ENCODE measurements around the gene ZYG11A. TPM values are rescaled to one million over a fixed set of nuclear protein-coding genes. Genes with fewer than 3 reads are reported as not detected.

The ZYG11A gene
- total and polyA plus RNA-seq, 2 of the 8 experiments (the other 6 are each of a cell fraction or from before 2014, with no cell fraction given) = 0.89 to 2.6 TPM

DNA sequence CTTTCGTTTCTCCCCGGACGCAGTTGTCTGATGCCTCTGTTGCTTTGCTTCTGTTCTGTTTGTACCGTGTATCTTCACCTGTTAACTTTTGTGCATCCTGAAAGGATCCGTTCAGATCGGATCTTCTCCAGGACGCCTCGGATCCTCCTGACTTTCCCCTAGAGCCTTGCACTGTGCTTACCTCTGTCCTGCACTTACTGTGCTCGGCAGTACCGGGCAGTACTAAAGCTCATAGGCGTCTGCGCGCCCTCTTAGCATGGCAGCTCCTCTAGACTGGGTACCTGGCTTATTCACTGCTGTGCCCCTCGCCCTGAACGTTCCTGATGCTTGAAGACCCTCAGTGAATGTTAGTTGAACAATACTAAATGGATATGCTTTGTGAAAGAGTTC lies 85.5 kb downstream of the ZYG11A start:
- no peak overlapping the region for H2BK12ac ChIP-seq (ENCODE audit: low read depth, low read length)
- no peak overlapping the region for H2AK5ac ChIP-seq (ENCODE audit: low read depth, low read length)
- CTCF ChIA-PET (ENCODE audit: partially characterized antibody) = no interaction called here
- H3K23me2 ChIP-seq (ENCODE audit: low read depth, low read length) = peaks cover 14% of the 10 kb centered on the region; the same call in 1 of the 2 replicates
- no peak overlapping the region for H4K5ac ChIP-seq (ENCODE audit: insufficient read length, low read depth, low read length)
- peak overlapping the region; percentile 44 to 72 (median 72) for H3K4me3 ChIP-seq (ENCODE audit: extremely low read depth in 1 of 4, insufficient read depth in 2 of 4, low read depth in 3 of 4, low read length in 4 of 4)
- H3K36me3 ChIP-seq (ENCODE audit: control insufficient read depth in 2 of 4, insufficient read depth in 4 of 4, low read length in 3 of 4) = no peaks in the 10 kb centered on the region
- peak overlapping the region; percentile 84 to 96 for H3K4me2 ChIP-seq (ENCODE audit: insufficient read depth in 1 of 2, low read depth in 2 of 2, low read length in 2 of 2)
- H3K9ac ChIP-seq (replicated peaks in 1 of 4; ENCODE audit: extremely low read depth in 1 of 4, low read depth in 3 of 4, low read length in 3 of 4) = peak overlapping the region in 1 of 4 experiments; percentile 12; a peak in 2 of 7 replicates
- no peak overlapping the region for H3K18ac ChIP-seq (ENCODE audit: extremely low read depth, low read length)
- H4K8ac ChIP-seq (ENCODE audit: extremely low read depth, insufficient read depth, low read length) = no peak overlapping the region
- peaks cover 9 to 30% (median 24%) of the 10 kb centered on the region in 4 experiments for H3K27me3 ChIP-seq (replicated peaks in 1 of 4; ENCODE audit: control insufficient read depth in 3 of 4, extremely low read depth in 1 of 4, insufficient read depth in 3 of 4, low read length in 3 of 4)
- H4K20me1 ChIP-seq (replicated peaks in 1 of 2; ENCODE audit: control insufficient read depth in 1 of 2, insufficient read depth in 2 of 2, low read length in 2 of 2) = no peaks in the 10 kb centered on the region
- FAIRE-seq (no peak), DNase-seq (ENCODE audit: low read depth in 1 of 2, low spot score in 2 of 2) (no peak)
- TF ChIP-seq KDM1A (IDR thresholded peaks at IDR 0.05; ENCODE audit: borderline replicate concordance, low read length) (no peak), EP300 (IDR thresholded peaks at IDR 0.05; ENCODE audit: borderline replicate concordance in 1 of 2, low read depth in 2 of 2, low read length in 2 of 2) (no peak), ZNF274 (IDR thresholded peaks at IDR 0.05; ENCODE audit: borderline replicate concordance, extremely low read depth, low read length) (no peak), RXRA (IDR thresholded peaks at IDR 0.05; ENCODE audit: insufficient read depth, low read depth, low read length) (no peak), CTCF (IDR thresholded peaks at IDR 0.05; ENCODE audit: control extremely low read depth in 1 of 3, insufficient read depth in 1 of 3, low read depth in 1 of 3, low read length in 3 of 3) (no peak), SIN3A (conservative IDR thresholded peaks at IDR 0.05 in 1 of 2, IDR thresholded peaks at IDR 0.05 in 1 of 2; ENCODE audit: low read depth in 1 of 2, low read length in 2 of 2) (no peak), CEBPB (IDR thresholded peaks at IDR 0.05; ENCODE audit: low read depth, low read length) (no peak), SUZ12 (IDR thresholded peaks at IDR 0.05; ENCODE audit: low read length) (peak; percentile 0; the same call in 1 of the 2 replicates), YY1 (IDR thresholded peaks at IDR 0.05; ENCODE audit: low read depth, low read length) (no peak), EZH2 (IDR thresholded peaks at IDR 0.05; ENCODE audit: low read depth, low read length, severe bottlenecking) (peak; percentile 55)
- no peaks in the 10 kb centered on the region for H3K79me2 ChIP-seq (ENCODE audit: control insufficient read depth in 1 of 2, insufficient read depth in 2 of 2, low read length in 2 of 2)
- H2BK15ac ChIP-seq (ENCODE audit: low read length) = no peak overlapping the region
- peaks cover 0 to 3% (median 2%) of the 10 kb centered on the region in 4 experiments; a peak in 2 of 7 replicates for H3K4me1 ChIP-seq (replicated peaks in 1 of 4; ENCODE audit: control insufficient read depth in 3 of 4, insufficient read depth in 4 of 4, low read length in 3 of 4)
- H2BK20ac ChIP-seq (ENCODE audit: low read length) = no peak overlapping the region
- H3K79me1 ChIP-seq (ENCODE audit: low read depth, low read length) = no peaks in the 10 kb centered on the region
- no peaks in the 10 kb centered on the region for H3K9me3 ChIP-seq (ENCODE audit: insufficient read depth in 2 of 2, low read depth in 1 of 2, low read length in 1 of 2)
- H3K23ac ChIP-seq (ENCODE audit: insufficient read length) = no peak overlapping the region
- no peak overlapping the region for H3K4ac ChIP-seq (replicated peaks; ENCODE audit: insufficient read length, low read depth, low read length)
- no peak overlapping the region for H4K91ac ChIP-seq (replicated peaks; ENCODE audit: insufficient read length, low read length)
- no peak overlapping the region for H3K14ac ChIP-seq (ENCODE audit: insufficient read length)
- POLR2A ChIA-PET (ENCODE audit: partially characterized antibody) = interaction anchor here (1.2 to 1.3 kb wide), 2 partner anchors 10 to 22 kb away, joined by 3 to 4 read pairs; no protein-coding TSS in a partner anchor
- H2BK120ac ChIP-seq (replicated peaks; ENCODE audit: low read depth, low read length) = no peak overlapping the region
- H3K56ac ChIP-seq (replicated peaks; ENCODE audit: insufficient read length, low read depth, low read length) = no peak overlapping the region
- H3K27ac ChIP-seq (ENCODE audit: low read depth, low read length) = no peak overlapping the region
- no peak overlapping the region for H2BK5ac ChIP-seq (ENCODE audit: low read depth, low read length)
- WGBS, 2 experiments (ENCODE audit: extremely low coverage in 1 of 2, insufficient coverage in 1 of 2, insufficient read length in 1 of 2, insufficient replicate concordance in 2 of 2, low coverage in 1 of 2, low lambda C conversion rate in 2 of 2, missing lambda C conversion rate in 1 of 2) = 36% methylated on average over 15 of the region's 15 CpGs; no CpG with 5 or more reads in 1 of the 2 experiments
- peak overlapping the region; percentile 84 for H2AFZ ChIP-seq (ENCODE audit: low read length)
